HepG2 (cell line): Measurements from ENCODE around the gene TSPAN31. TPM values are rescaled to one million over a fixed set of nuclear protein-coding genes. Genes with fewer than 3 reads are reported as not detected.

Experiments
- ATAC-seq: fragments of 200-7000 bp; cut with Tn5 transposase; 3 replicates; pipeline ENCODE4 v1.9.1; 2020; ENCODE audit warnings: mild to moderate bottlenecking, moderate library complexity
- BruUV-seq: library from RNA; stranded (reverse); fragments of 400-500 nt; replicated peaks from 2 replicates; lab custom pipeline; 2021; lab: Mats Ljungman, UMichigan
- CTCF ChIA-PET: fragments of 300-600 bp; formaldehyde crosslinking; extraction: SDS; loops from one replicate; lab custom pipeline; 2021; ENCODE audit warnings: low total read pairs, inconsistent platforms, low intra/inter-chr PET ratio; lab: Yijun Ruan, JAX
- POLR2A ChIA-PET: fragments of 350-600 bp; sonication (Branson Sonifier 250); formaldehyde crosslinking; loops from one replicate; lab custom pipeline; 2020; ENCODE audit warnings: antibody characterized with exemption, inconsistent platforms; lab: Yijun Ruan, JAX
- DNase-seq: peaks from one replicate; pipeline ENCODE4 v3.0.0-alpha.2; 2015; ENCODE audit warnings: low spot score
- FAIRE-seq: peaks from 3 replicates; lab custom pipeline; 2011; peaks lifted over from hg19 to GRCh38; lab: Jason Lieb, UNC
- H2AFZ ChIP-seq: one replicate; pipeline ENCODE4 v1.6.1; 2011; ENCODE audit warnings: low read length, inconsistent platforms
- H3K27ac ChIP-seq: fragments of 300-600 bp; 3 replicates; pipeline ENCODE4 v1.8.0; 2011; ENCODE audit warnings: mixed run types, mild to moderate bottlenecking, mixed read lengths, low read length, inconsistent platforms; ENCODE audit not compliant: insufficient read depth; ENCODE audit errors: extremely low read length
- H3K27me3 ChIP-seq, 2 experiments: fragments of 200-600 bp in 1 of 2; 2 replicates in 1 of 2; 3 replicates in 1 of 2; pipeline versions ENCODE4 v1.6.0 to v1.8.0; 2011; ENCODE audit warnings: low read length in 2 of 2, mild to moderate bottlenecking in 2 of 2, moderate library complexity in 2 of 2, inconsistent platforms in 1 of 2; ENCODE audit not compliant: insufficient read depth in 2 of 2, control insufficient read depth in 1 of 2
- H3K36me3 ChIP-seq, 2 experiments: fragments of 200-600 bp in 1 of 2; replicated peaks in 1 of 2; 2 replicates in 1 of 2; 3 replicates in 1 of 2; pipeline versions ENCODE4 v1.5.1 to v1.8.0; 2011; ENCODE audit warnings: low read length in 2 of 2, inconsistent platforms in 1 of 2; ENCODE audit not compliant: insufficient read depth in 2 of 2, control insufficient read depth in 1 of 2
- H3K4me1 ChIP-seq: 2 replicates; pipeline ENCODE4 v1.5.1; 2012; ENCODE audit warnings: low read length, inconsistent platforms; ENCODE audit not compliant: insufficient read depth
- H3K4me2 ChIP-seq: 2 replicates; pipeline ENCODE4 v1.6.0; 2011; ENCODE audit warnings: low read depth, low read length, inconsistent platforms
- H3K4me3 ChIP-seq, 3 experiments: fragments of 200-600 bp in 1 of 3; sonication (generic), shearing (Covaris generic) in 1 of 3; replicated peaks in 1 of 3; 2 replicates each; pipeline ENCODE4 v1.5.1; 2011 to 2016; ENCODE audit warnings: low read length in 3 of 3, inconsistent platforms in 2 of 3, low read depth in 2 of 3, mild to moderate bottlenecking in 2 of 3, control low read depth in 1 of 3, mixed read lengths in 1 of 3; ENCODE audit not compliant: insufficient read depth in 1 of 3
- H3K79me2 ChIP-seq: one replicate; pipeline ENCODE4 v1.6.1; 2011; ENCODE audit warnings: low read length, inconsistent platforms; ENCODE audit not compliant: insufficient read depth
- H3K9ac ChIP-seq: 2 replicates; pipeline ENCODE4 v1.6.0; 2011; ENCODE audit warnings: mild to moderate bottlenecking, low read depth, low read length, inconsistent platforms; ENCODE audit not compliant: insufficient read depth
- H3K9me3 ChIP-seq: 2 replicates; pipeline ENCODE4 v1.5.1; 2012; ENCODE audit warnings: mild to moderate bottlenecking, low read length
- H4K20me1 ChIP-seq: 2 replicates; pipeline ENCODE4 v1.6.0; 2011; ENCODE audit warnings: inconsistent platforms, mild to moderate bottlenecking, low read length, moderate library complexity; ENCODE audit not compliant: insufficient read depth
- JUN ChIP-seq: sonication (generic); formaldehyde crosslinking; IDR thresholded peaks from 2 replicates; pipeline ENCODE4 v1.4.0; 2020; ENCODE audit warnings: mild to moderate bottlenecking, missing genetic modification reagents
- MAFF ChIP-seq: IDR thresholded peaks from 2 replicates; pipeline ENCODE4 v1.6.1; 2011; ENCODE audit warnings: low read depth, low read length, improper control_type of control experiment
- MAFK ChIP-seq, 2 experiments: IDR thresholded peaks in 1 of 2; conservative IDR thresholded peaks in 1 of 2; 2 replicates each; pipeline ENCODE4 v1.6.1; 2011; ENCODE audit warnings: improper control_type of control experiment in 2 of 2, low read length in 2 of 2
- POLR2A ChIP-seq, 2 experiments: IDR thresholded peaks; 2 replicates each; pipeline ENCODE4 v1.6.1; 2011; ENCODE audit warnings: low read depth in 2 of 2, low read length in 2 of 2, mild to moderate bottlenecking in 1 of 2, moderate library complexity in 1 of 2; ENCODE audit not compliant: insufficient read depth in 1 of 2
- THAP11 ChIP-seq: IDR thresholded peaks from 2 replicates; pipeline ENCODE4 v1.6.1; 2016; ENCODE audit warnings: missing biosample characterization, missing genetic modification reagents
- ZHX2 ChIP-seq, 2 experiments: sonication (generic) in 1 of 2; formaldehyde crosslinking in 1 of 2; IDR thresholded peaks; 2 replicates each; pipeline versions ENCODE4 v1.6.1 to v1.9.0; 2014 to 2022; ENCODE audit warnings: antibody characterized with exemption in 1 of 2, borderline replicate concordance in 1 of 2, inconsistent platforms in 1 of 2, low read depth in 1 of 2, missing genetic modification reagents in 1 of 2
- ZNF572 ChIP-seq: sonication (generic); formaldehyde crosslinking; IDR thresholded peaks from 2 replicates; pipeline ENCODE4 v1.5.1; 2020; ENCODE audit warnings: mild to moderate bottlenecking, missing genetic modification reagents
- WGBS: methylation state at CpG from one replicate; pipeline ENCODE4 v1.1.6; 2017; ENCODE audit warnings: low lambda C conversion rate; 5-methylcytosine and 5-hydroxymethylcytosine counted together
- in situ Hi-C: cut with HindIII; loops from 2 replicates; pipeline ENCODE4 v1.10.0; 2017; ENCODE audit warnings: low pct_unique_long_range_greater_than_20kb; ENCODE audit not compliant: extremely low pct_ligation_motif_present
- intact Hi-C: fragments of 100-400 bp; cut with micrococcal nuclease; formaldehyde crosslinking; loops from one replicate; pipeline ENCODE4 v1.10.0; 2022; ENCODE audit not compliant: unreplicated experiment
- polyA plus RNA-seq, 8 experiments: library from polyadenylated mRNA; depleted of rRNA in 3 of 8; stranded (reverse) in 7 of 8; unstranded in 1 of 8; fragments of >200 nt; fragmentation: Illumina TruSeq in 4 of 8; extraction: Trizol in 4 of 8; gene quantifications; 2 replicates each; pipeline versions ENCODE4 v1.2.1 to v1.2.3, GENCODE V29; 2011 to 2016; ENCODE audit warnings: low read depth in 4 of 8, missing spikeins in 1 of 8, mixed read lengths in 1 of 8; ENCODE audit not compliant: insufficient read depth in 1 of 8
- total RNA-seq, 5 experiments: library from RNA; depleted of rRNA; stranded (reverse); fragments of >200 nt; fragmentation: Illumina TruSeq; extraction: Trizol; gene quantifications; 2 replicates each; pipeline ENCODE4 v1.2.3, GENCODE V29; 2016; ENCODE audit warnings: low read depth in 1 of 5
- TF ChIP-seq, protein P1 (sequence below): sonication (generic); formaldehyde crosslinking; IDR thresholded peaks from 2 replicates; pipeline ENCODE4 v1.5.0; 2020; ENCODE audit warnings: missing genetic modification reagents, mild to moderate bottlenecking, borderline replicate concordance
- TF ChIP-seq, protein P2 (sequence below): sonication (generic); formaldehyde crosslinking; IDR thresholded peaks from 2 replicates; pipeline ENCODE4 v1.4.0; 2020; ENCODE audit warnings: mild to moderate bottlenecking, missing genetic modification reagents

Gene TSPAN31
- total and polyA plus RNA-seq, 2 of the 13 experiments (the other 11 are each of a cell fraction or from before 2014, with no cell fraction given) = 10.4 to 24.6 TPM

GRCh38 chr12:57769594-57769993 is 24.8 kb downstream of the TSPAN31 start:
- no TSS peak for BruUV-seq

DNA sequence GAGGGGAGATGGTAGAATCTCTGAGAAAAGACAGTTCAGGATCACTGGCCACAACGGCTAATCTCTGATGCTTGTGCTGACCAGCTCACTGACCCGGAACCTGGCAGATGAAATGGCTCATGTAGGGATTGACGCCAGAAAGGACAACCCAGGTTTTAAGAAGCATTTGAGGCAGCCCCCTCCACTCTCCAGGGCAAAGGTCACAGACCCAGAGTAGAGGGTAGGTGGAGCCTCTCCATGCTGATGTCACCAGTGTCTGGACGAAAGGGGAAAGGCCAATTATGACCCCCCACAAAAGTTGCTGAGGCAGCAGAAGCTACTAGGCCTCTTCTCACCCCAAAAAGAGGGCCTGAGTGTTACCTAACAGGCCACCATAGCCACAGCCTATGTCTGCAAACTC is 25.9 kb downstream of the TSPAN31 start:
- Histone ChIP-seq H3K36me3 (peaks cover 16 to 18% of the 10 kb centered on the region in 2 experiments), H2AFZ (no peak overlapping the region), H3K27ac (peak overlapping the region; percentile 97), H3K27me3 (peaks cover 0 to 2% of the 10 kb centered on the region in 2 experiments; a peak in 1 of 5 replicates), H3K4me3 (peak overlapping the region; percentile 77 to 89 (median 78); a peak in 5 of 6 replicates), H4K20me1 (no peaks in the 10 kb centered on the region), H3K9me3 (no peaks in the 10 kb centered on the region), H3K9ac (peak overlapping the region; percentile 94; the same call in 1 of the 2 replicates), H3K4me1 (peaks cover 32% of the 10 kb centered on the region), H3K4me2 (peak overlapping the region; percentile 96), H3K79me2 (peaks cover 17% of the 10 kb centered on the region)
- no peak for ATAC-seq
- CTCF ChIA-PET = no interaction called here
- 92% methylated on average over 4 of the region's 4 CpGs for WGBS
- POLR2A ChIA-PET = interaction anchor here (0.6 kb wide), 1 partner anchor 61 kb away, joined by 3 read pairs; no protein-coding TSS in a partner anchor
- no peak for DNase-seq
- BruUV-seq = no TSS peak
- in situ Hi-C loops = no loop called here
- FAIRE-seq = no peak
- intact Hi-C loops = loop anchor here (5.0 kb wide), 1 partner anchor 72 kb away; no protein-coding TSS in a partner anchor
- TF ChIP-seq MAFF (peak; percentile 67), ZHX2 (IDR thresholded peaks at IDR 0.05; ENCODE audit: low read depth) (no peak), ZHX2 (CRISPR knock-in tag; IDR thresholded peaks at IDR 0.05; ENCODE audit: borderline replicate concordance) (no peak), MAFK (conservative IDR thresholded peaks at IDR 0.05 in 1 of 2, IDR thresholded peaks at IDR 0.05 in 1 of 2; ENCODE audit: low read length in 2 of 2) (peak; percentile 76 to 84), ZNF572 (CRISPR knock-in tag) (no peak), JUN (CRISPR knock-in tag) (no peak)
- TF ChIP-seq, protein P1, sequence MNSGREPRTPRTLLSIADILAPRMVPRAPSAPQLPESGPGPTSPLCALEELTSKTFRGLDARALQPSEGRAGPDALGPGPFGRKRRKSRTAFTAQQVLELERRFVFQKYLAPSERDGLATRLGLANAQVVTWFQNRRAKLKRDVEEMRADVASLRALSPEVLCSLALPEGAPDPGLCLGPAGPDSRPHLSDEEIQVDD (CRISPR knock-in tag) = no peak
- TF ChIP-seq, protein P2, sequence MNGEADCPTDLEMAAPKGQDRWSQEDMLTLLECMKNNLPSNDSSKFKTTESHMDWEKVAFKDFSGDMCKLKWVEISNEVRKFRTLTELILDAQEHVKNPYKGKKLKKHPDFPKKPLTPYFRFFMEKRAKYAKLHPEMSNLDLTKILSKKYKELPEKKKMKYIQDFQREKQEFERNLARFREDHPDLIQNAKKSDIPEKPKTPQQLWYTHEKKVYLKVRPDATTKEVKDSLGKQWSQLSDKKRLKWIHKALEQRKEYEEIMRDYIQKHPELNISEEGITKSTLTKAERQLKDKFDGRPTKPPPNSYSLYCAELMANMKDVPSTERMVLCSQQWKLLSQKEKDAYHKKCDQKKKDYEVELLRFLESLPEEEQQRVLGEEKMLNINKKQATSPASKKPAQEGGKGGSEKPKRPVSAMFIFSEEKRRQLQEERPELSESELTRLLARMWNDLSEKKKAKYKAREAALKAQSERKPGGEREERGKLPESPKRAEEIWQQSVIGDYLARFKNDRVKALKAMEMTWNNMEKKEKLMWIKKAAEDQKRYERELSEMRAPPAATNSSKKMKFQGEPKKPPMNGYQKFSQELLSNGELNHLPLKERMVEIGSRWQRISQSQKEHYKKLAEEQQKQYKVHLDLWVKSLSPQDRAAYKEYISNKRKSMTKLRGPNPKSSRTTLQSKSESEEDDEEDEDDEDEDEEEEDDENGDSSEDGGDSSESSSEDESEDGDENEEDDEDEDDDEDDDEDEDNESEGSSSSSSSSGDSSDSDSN = no peak

More at GRCh38 chr12:57769594-57769993, 24.8 kb downstream of the TSPAN31 start:
- no peak for FAIRE-seq
- Histone ChIP-seq H3K9me3 (no peaks in the 10 kb centered on the region), H3K4me3 (no peak overlapping the region), H3K27me3 (peaks cover 0 to 6% of the 10 kb centered on the region in 2 experiments; a peak in 2 of 5 replicates), H3K36me3 (peaks cover 14 to 18% of the 10 kb centered on the region in 2 experiments), H3K27ac (no peak overlapping the region), H3K4me2 (no peak overlapping the region), H4K20me1 (no peaks in the 10 kb centered on the region), H2AFZ (no peak overlapping the region), H3K9ac (no peak overlapping the region), H3K4me1 (peaks cover 43% of the 10 kb centered on the region), H3K79me2 (peaks cover 17% of the 10 kb centered on the region)
- TF ChIP-seq POLR2A (IDR thresholded peaks at IDR 0.05; ENCODE audit: insufficient read depth in 1 of 2, low read depth in 2 of 2, low read length in 2 of 2) = peak in 1 of 2 experiments; percentile 28; a peak in 1 of 4 replicates
- TF ChIP-seq THAP11 (CRISPR knock-in tag) = no peak
- 94% methylated on average over 10 of the region's 11 CpGs for WGBS
- no peak for DNase-seq
- intact Hi-C loops = no loop called here
- in situ Hi-C loops = no loop called here
- POLR2A ChIA-PET = no interaction called here
- no peak for ATAC-seq
- CTCF ChIA-PET = no interaction called here
